H1 (cell line): Measurements from ENCODE around the gene TFDP1. TPM values are rescaled to one million over a fixed set of nuclear protein-coding genes. Genes with fewer than 3 reads are reported as not detected.

Experiments
- CTCF ChIA-PET: fragments of 300-600 bp; sonication (Branson Sonifier 250); formaldehyde crosslinking; loops from one replicate; lab custom pipeline; 2021; ENCODE audit not compliant: partially characterized antibody; lab: Charles Lee
- POLR2A ChIA-PET: fragments of 300-600 bp; sonication (Branson Sonifier 250); formaldehyde crosslinking; loops from one replicate; lab custom pipeline; 2021; ENCODE audit warnings: inconsistent platforms; ENCODE audit not compliant: partially characterized antibody; lab: Charles Lee
- DNase-seq, 2 experiments: peaks; one replicate each; pipeline versions ENCODE4 v3.0.0 to v3.0.0-alpha.2; 2010 to 2022; ENCODE audit warnings: low spot score in 2 of 2, low read depth in 1 of 2, mixed read lengths in 1 of 2
- FAIRE-seq: peaks from 2 replicates; lab custom pipeline; 2011; peaks lifted over from hg19 to GRCh38; lab: Jason Lieb, UNC
- H2AFZ ChIP-seq: 2 replicates; pipeline ENCODE4 v1.8.1; 2012; ENCODE audit warnings: low read length, inconsistent platforms
- H2AK5ac ChIP-seq: 2 replicates; pipeline ENCODE4 v1.6.1; 2013; ENCODE audit warnings: low read depth, low read length
- H2BK120ac ChIP-seq: replicated peaks from 2 replicates; pipeline ENCODE3; 2013; ENCODE audit warnings: low read depth, low read length, inconsistent platforms
- H2BK12ac ChIP-seq: 2 replicates; pipeline ENCODE4 v1.6.1; 2013; ENCODE audit warnings: low read depth, low read length
- H2BK15ac ChIP-seq: 2 replicates; pipeline ENCODE4 v1.6.1; 2013; ENCODE audit warnings: low read length
- H2BK20ac ChIP-seq: 2 replicates; pipeline ENCODE4 v1.6.1; 2013; ENCODE audit warnings: low read length
- H2BK5ac ChIP-seq: 2 replicates; pipeline ENCODE4 v1.6.1; 2013; ENCODE audit warnings: low read depth, low read length
- H3K14ac ChIP-seq: 2 replicates; pipeline ENCODE4 v1.6.1; 2013; ENCODE audit warnings: inconsistent platforms; ENCODE audit not compliant: insufficient read length
- H3K18ac ChIP-seq: 2 replicates; pipeline ENCODE4 v1.6.1; 2013; ENCODE audit warnings: low read length; ENCODE audit errors: extremely low read depth
- H3K23ac ChIP-seq: 2 replicates; pipeline ENCODE4 v1.6.1; 2013; ENCODE audit warnings: inconsistent platforms; ENCODE audit not compliant: insufficient read length
- H3K23me2 ChIP-seq: 2 replicates; pipeline ENCODE4 v1.6.1; 2013; ENCODE audit warnings: low read depth, low read length
- H3K27ac ChIP-seq: 2 replicates; pipeline ENCODE4 v1.6.1; 2011; ENCODE audit warnings: low read depth, low read length, inconsistent platforms
- H3K27me3 ChIP-seq, 4 experiments: replicated peaks in 1 of 4; 1 replicate in 1 of 4; 2 replicates in 3 of 4; pipeline versions ENCODE4 v1.6.1 to v1.8.1; 2011 to 2013; ENCODE audit warnings: low read length in 3 of 4, mild to moderate bottlenecking in 3 of 4, inconsistent platforms in 2 of 4, mixed read lengths in 2 of 4, moderate library complexity in 1 of 4; ENCODE audit not compliant: control insufficient read depth in 3 of 4, insufficient read depth in 3 of 4; ENCODE audit errors: extremely low read depth in 1 of 4
- H3K36me3 ChIP-seq, 4 experiments: 2 replicates each; pipeline versions ENCODE4 v1.6.1 to v1.8.1; 2011 to 2013; ENCODE audit warnings: mild to moderate bottlenecking in 4 of 4, low read length in 3 of 4, moderate library complexity in 2 of 4, control low read depth in 1 of 4, inconsistent platforms in 1 of 4; ENCODE audit not compliant: insufficient read depth in 4 of 4, control insufficient read depth in 2 of 4
- H3K4ac ChIP-seq: replicated peaks from 2 replicates; pipeline ENCODE3; 2013; ENCODE audit warnings: low read length, low read depth, mixed read lengths, inconsistent platforms; ENCODE audit not compliant: insufficient read length
- H3K4me1 ChIP-seq, 4 experiments: replicated peaks in 1 of 4; 1 replicate in 1 of 4; 2 replicates in 3 of 4; pipeline versions ENCODE4 v1.6.1 to v1.8.1; 2011 to 2013; ENCODE audit warnings: low read length in 3 of 4, inconsistent platforms in 2 of 4, mixed read lengths in 1 of 4; ENCODE audit not compliant: insufficient read depth in 4 of 4, control insufficient read depth in 3 of 4
- H3K4me2 ChIP-seq, 2 experiments: 2 replicates each; pipeline versions ENCODE4 v1.6.1 to v1.8.1; 2011 to 2013; ENCODE audit warnings: low read depth in 2 of 2, low read length in 2 of 2, control low read depth in 1 of 2, inconsistent platforms in 1 of 2, mild to moderate bottlenecking in 1 of 2; ENCODE audit not compliant: insufficient read depth in 1 of 2
- H3K4me3 ChIP-seq, 4 experiments: fragments of 200-600, 300-600 bp in 1 of 4; sonication (generic), shearing (Covaris generic), sonication (Bioruptor Twin) in 1 of 4; 2 replicates each; pipeline versions ENCODE4 v1.5.1 to v1.8.1; 2011 to 2016; ENCODE audit warnings: low read length in 4 of 4, low read depth in 3 of 4, control low read depth in 2 of 4, inconsistent platforms in 2 of 4, mild to moderate bottlenecking in 2 of 4, mixed read lengths in 1 of 4, moderate library complexity in 1 of 4; ENCODE audit not compliant: insufficient read depth in 2 of 4; ENCODE audit errors: extremely low read depth in 1 of 4
- H3K56ac ChIP-seq: replicated peaks from 2 replicates; pipeline ENCODE3; 2013; ENCODE audit warnings: low read depth, mild to moderate bottlenecking, mixed read lengths, low read length, inconsistent platforms; ENCODE audit not compliant: insufficient read length
- H3K79me1 ChIP-seq: 2 replicates; pipeline ENCODE4 v1.6.1; 2013; ENCODE audit warnings: low read depth, low read length, control low read depth
- H3K79me2 ChIP-seq, 2 experiments: 2 replicates each; pipeline versions ENCODE4 v1.6.1 to v1.8.1; 2012 to 2013; ENCODE audit warnings: low read length in 2 of 2, mild to moderate bottlenecking in 2 of 2, inconsistent platforms in 1 of 2; ENCODE audit not compliant: insufficient read depth in 2 of 2, control insufficient read depth in 1 of 2
- H3K9ac ChIP-seq, 4 experiments: replicated peaks in 1 of 4; 1 replicate in 1 of 4; 2 replicates in 3 of 4; pipeline versions ENCODE4 v1.6.1 to v1.8.1; 2011 to 2013; ENCODE audit warnings: low read depth in 3 of 4, low read length in 3 of 4, control low read depth in 2 of 4, mild to moderate bottlenecking in 2 of 4, moderate library complexity in 2 of 4, inconsistent platforms in 1 of 4; ENCODE audit errors: extremely low read depth in 1 of 4
- H3K9me3 ChIP-seq, 2 experiments: 2 replicates each; pipeline versions ENCODE4 v1.6.1 to v1.8.1; 2012 to 2013; ENCODE audit warnings: mild to moderate bottlenecking in 2 of 2, moderate library complexity in 2 of 2, control low read depth in 1 of 2, inconsistent platforms in 1 of 2, low read depth in 1 of 2, low read length in 1 of 2, mixed read lengths in 1 of 2; ENCODE audit not compliant: insufficient read depth in 2 of 2
- H4K20me1 ChIP-seq, 2 experiments: replicated peaks in 1 of 2; 2 replicates each; pipeline versions ENCODE3 to v1.8.1; 2011 to 2013; ENCODE audit warnings: inconsistent platforms in 2 of 2, low read length in 2 of 2, mild to moderate bottlenecking in 1 of 2; ENCODE audit not compliant: insufficient read depth in 2 of 2, control insufficient read depth in 1 of 2
- H4K5ac ChIP-seq: 2 replicates; pipeline ENCODE4 v1.6.1; 2013; ENCODE audit warnings: low read length, low read depth, mixed read lengths, inconsistent platforms; ENCODE audit not compliant: insufficient read length
- H4K8ac ChIP-seq: 2 replicates; pipeline ENCODE4 v1.8.0; 2013; ENCODE audit warnings: mild to moderate bottlenecking, moderate library complexity, low read length, inconsistent platforms; ENCODE audit not compliant: insufficient read depth; ENCODE audit errors: extremely low read depth
- H4K91ac ChIP-seq: replicated peaks from 2 replicates; pipeline ENCODE3; 2013; ENCODE audit warnings: low read length, mixed read lengths, inconsistent platforms; ENCODE audit not compliant: insufficient read length
- ATF2 ChIP-seq: IDR thresholded peaks from 2 replicates; pipeline ENCODE4 v1.6.1; 2012; ENCODE audit warnings: low read length, inconsistent platforms
- BACH1 ChIP-seq: IDR thresholded peaks from 2 replicates; pipeline ENCODE4 v1.6.1; 2012; ENCODE audit warnings: low read length, improper control_type of control experiment
- CEBPB ChIP-seq: IDR thresholded peaks from 2 replicates; pipeline ENCODE4 v1.6.1; 2012; ENCODE audit warnings: low read depth, low read length
- EP300 ChIP-seq, 2 experiments: IDR thresholded peaks; 1 replicate in 1 of 2; 2 replicates in 1 of 2; pipeline ENCODE4 v1.6.1; 2011 to 2012; ENCODE audit warnings: low read depth in 2 of 2, low read length in 2 of 2, mild to moderate bottlenecking in 2 of 2, borderline replicate concordance in 1 of 2, inconsistent platforms in 1 of 2, moderate library complexity in 1 of 2
- MAX ChIP-seq: IDR thresholded peaks from 2 replicates; pipeline ENCODE4 v1.6.1; 2012; ENCODE audit warnings: inconsistent platforms
- NANOG ChIP-seq: IDR thresholded peaks from 2 replicates; pipeline ENCODE4 v1.6.1; 2011; ENCODE audit warnings: low read length, low read depth, mild to moderate bottlenecking, inconsistent platforms; ENCODE audit not compliant: insufficient read depth, poor library complexity, severe bottlenecking
- SP1 ChIP-seq: IDR thresholded peaks from 2 replicates; pipeline ENCODE4 v1.6.1; 2011; ENCODE audit warnings: low read depth, low read length
- WGBS, 2 experiments: shearing (Covaris generic) in 1 of 2; methylation state at CpG; one replicate each; pipeline versions ENCODE4 v1.1.6 to v1.1.7; 2013 to 2015; ENCODE audit warnings: low lambda C conversion rate in 2 of 2, mixed read lengths in 2 of 2, inconsistent platforms in 1 of 2, low coverage in 1 of 2, missing lambda C conversion rate in 1 of 2; ENCODE audit not compliant: insufficient replicate concordance in 2 of 2, insufficient coverage in 1 of 2, insufficient read length in 1 of 2; ENCODE audit errors: extremely low coverage in 1 of 2, missing lambda C conversion rate in 1 of 2; 5-methylcytosine and 5-hydroxymethylcytosine counted together
- polyA plus RNA-seq, 7 experiments: library from polyadenylated mRNA; depleted of rRNA in 3 of 7; stranded (reverse) in 5 of 7; unstranded in 2 of 7; fragments of >200 nt in 5 of 7; fragments of 200-250 nt in 2 of 7; gene quantifications; 1 replicate in 5 of 7; 2 replicates in 1 of 7; 4 replicates in 1 of 7; pipeline versions ENCODE4 v1.2.1 to v1.2.3, GENCODE V29; 2011 to 2013; ENCODE audit warnings: missing spikeins in 2 of 7, mixed read lengths in 2 of 7
- total RNA-seq: library from RNA; stranded (reverse); fragmentation: NEBNext Ultra II Directional; extraction: Animal tissue kit (Norgen Biotek cat#: 25700); gene quantifications from 2 replicates; pipeline ENCODE4 v1.2.1, GENCODE V29; 2021

Gene TFDP1
- total and polyA plus RNA-seq, 2 of the 8 experiments (the other 6 are each of a cell fraction or from before 2014, with no cell fraction given) = 43.6 to 81.9 TPM

GRCh38 chr13:113645329-113645728 lies 60.8 kb downstream of the TFDP1 start:
- no peak overlapping the region for H3K27ac ChIP-seq
- no peak overlapping the region for H4K91ac ChIP-seq
- H4K8ac ChIP-seq = no peak overlapping the region
- FAIRE-seq (no peak), DNase-seq (no peak)
- no peak overlapping the region for H3K9ac ChIP-seq
- H3K4me3 ChIP-seq = no peak overlapping the region
- no peaks in the 10 kb centered on the region for H3K23me2 ChIP-seq
- H3K9me3 ChIP-seq = peaks cover 29 to 35% of the 10 kb centered on the region in 2 experiments
- no peak overlapping the region for H3K18ac ChIP-seq
- no peaks in the 10 kb centered on the region for H4K20me1 ChIP-seq
- no peak overlapping the region for H3K56ac ChIP-seq
- no peak overlapping the region for H2AFZ ChIP-seq
- H3K23ac ChIP-seq = no peak overlapping the region
- H3K14ac ChIP-seq = no peak overlapping the region
- H2BK5ac ChIP-seq = no peak overlapping the region
- no peak overlapping the region for H4K5ac ChIP-seq
- H2BK12ac ChIP-seq = no peak overlapping the region
- H2BK120ac ChIP-seq = no peak overlapping the region
- CTCF ChIA-PET = interaction anchor here (0.6 to 1.8 kb wide), 3 partner anchors 11 to 27 kb away, joined by 3 to 6 read pairs (median 3); no protein-coding TSS in a partner anchor
- no peaks in the 10 kb centered on the region for H3K4me1 ChIP-seq
- H3K27me3 ChIP-seq = no peaks in the 10 kb centered on the region
- H3K4ac ChIP-seq = no peak overlapping the region
- H3K36me3 ChIP-seq = peaks cover 3 to 18% (median 7%) of the 10 kb centered on the region in 4 experiments; a peak in 6 of 8 replicates
- no peaks in the 10 kb centered on the region for H3K79me2 ChIP-seq
- no peak overlapping the region for H2AK5ac ChIP-seq
- WGBS, 2 experiments = 93% methylated on average over 9 of the region's 9 CpGs; no CpG with 5 or more reads in 1 of the 2 experiments
- no peak overlapping the region for H2BK15ac ChIP-seq
- TF ChIP-seq CEBPB = no peak
- TF ChIP-seq EP300 (IDR thresholded peaks at IDR 0.05; ENCODE audit: borderline replicate concordance in 1 of 2, low read depth in 2 of 2, low read length in 2 of 2) = no peak
- no peak for TF ChIP-seq BACH1
- no peak for TF ChIP-seq ATF2
- TF ChIP-seq NANOG = no peak
- TF ChIP-seq SP1 = no peak
- 0 out of 2 replicates have a peak, but pooled peaks have one; percentile 43 for TF ChIP-seq MAX
- TF ChIP-seq, all 59 proteins: peak for 1
- Histone ChIP-seq H3K79me1 (no peaks in the 10 kb centered on the region), H3K4me2 (no peak overlapping the region), H2BK20ac (no peak overlapping the region)
- POLR2A ChIA-PET = interaction anchor here (1.4 kb wide), 1 partner anchor 10 kb away, joined by 4 read pairs; no protein-coding TSS in a partner anchor
